TTC549 (cell line): ENCODE results near the gene STH.
"Not testable (repeated sequence)": the region's sequence is repeated elsewhere in the genome, so short reads cannot be mapped to it uniquely, and the experiment has no call there.

Source experiments
- FAIRE-seq: peaks from 2 replicates; lab custom pipeline; 2012; peaks lifted over from hg19 to GRCh38; lab: Jason Lieb, UNC

The STH gene, protein sequence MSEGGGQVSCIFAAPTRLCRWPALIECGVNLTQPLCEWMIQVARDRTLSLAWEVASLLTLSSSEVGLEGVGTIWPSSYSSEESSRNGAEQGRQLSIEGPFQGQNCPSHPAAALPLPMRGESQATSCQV

DNA sequence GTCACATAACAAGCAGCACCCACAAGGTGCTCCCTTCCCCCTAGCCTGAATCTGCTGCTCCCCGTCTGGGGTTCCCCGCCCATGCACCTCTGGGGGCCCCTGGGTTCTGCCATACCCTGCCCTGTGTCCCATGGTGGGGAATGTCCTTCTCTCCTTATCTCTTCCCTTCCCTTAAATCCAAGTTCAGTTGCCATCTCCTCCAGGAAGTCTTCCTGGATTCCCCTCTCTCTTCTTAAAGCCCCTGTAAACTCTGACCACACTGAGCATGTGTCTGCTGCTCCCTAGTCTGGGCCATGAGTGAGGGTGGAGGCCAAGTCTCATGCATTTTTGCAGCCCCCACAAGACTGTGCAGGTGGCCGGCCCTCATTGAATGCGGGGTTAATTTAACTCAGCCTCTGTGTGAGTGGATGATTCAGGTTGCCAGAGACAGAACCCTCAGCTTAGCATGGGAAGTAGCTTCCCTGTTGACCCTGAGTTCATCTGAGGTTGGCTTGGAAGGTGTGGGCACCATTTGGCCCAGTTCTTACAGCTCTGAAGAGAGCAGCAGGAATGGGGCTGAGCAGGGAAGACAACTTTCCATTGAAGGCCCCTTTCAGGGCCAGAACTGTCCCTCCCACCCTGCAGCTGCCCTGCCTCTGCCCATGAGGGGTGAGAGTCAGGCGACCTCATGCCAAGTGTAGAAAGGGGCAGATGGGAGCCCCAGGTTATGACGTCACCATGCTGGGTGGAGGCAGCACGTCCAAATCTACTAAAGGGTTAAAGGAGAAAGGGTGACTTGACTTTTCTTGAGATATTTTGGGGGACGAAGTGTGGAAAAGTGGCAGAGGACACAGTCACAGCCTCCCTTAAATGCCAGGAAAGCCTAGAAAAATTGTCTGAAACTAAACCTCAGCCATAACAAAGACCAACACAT is at the start of gene STH:
Gene STH, plus strand, starts transcription at position 264 of the 913 bp plus-strand sequence. Its CDS starts 30 bp downstream, at position 294.
- FAIRE-seq, result no peak

- no peak for FAIRE-seq
These were observed 49.2 kb upstream of the STH start for GRCh38 chr17:45949755-45950320.

DNA sequence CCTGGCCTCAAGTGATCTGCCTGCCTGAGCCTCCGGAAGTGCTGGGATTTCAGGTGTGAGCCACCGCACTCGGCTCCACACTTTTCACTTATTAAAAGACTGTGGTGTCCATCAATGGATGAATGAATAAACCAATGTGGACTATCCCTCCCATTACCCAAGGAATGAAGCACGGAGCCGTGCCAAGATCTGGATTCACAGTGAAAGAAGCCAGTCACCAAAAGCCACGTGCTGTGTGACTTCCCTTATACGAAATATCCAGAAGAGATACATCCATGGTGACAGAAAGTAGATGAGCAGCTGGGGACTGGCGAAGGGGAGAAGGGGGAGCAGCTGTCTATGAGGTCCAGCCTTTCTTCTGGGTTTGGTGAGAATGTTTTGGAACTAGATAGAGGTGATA is 48.2 kb upstream of the STH start:
- no peak for FAIRE-seq

- no peak for FAIRE-seq
These were observed 47.6 kb upstream of the STH start for GRCh38 chr17:45951403-45951802.

- no peak for FAIRE-seq
These were observed 47.1 kb upstream of the STH start for GRCh38 chr17:45951941-45952340.

- FAIRE-seq, result no peak
These were observed 46.2 kb upstream of the STH start for GRCh38 chr17:45952814-45953320.

DNA sequence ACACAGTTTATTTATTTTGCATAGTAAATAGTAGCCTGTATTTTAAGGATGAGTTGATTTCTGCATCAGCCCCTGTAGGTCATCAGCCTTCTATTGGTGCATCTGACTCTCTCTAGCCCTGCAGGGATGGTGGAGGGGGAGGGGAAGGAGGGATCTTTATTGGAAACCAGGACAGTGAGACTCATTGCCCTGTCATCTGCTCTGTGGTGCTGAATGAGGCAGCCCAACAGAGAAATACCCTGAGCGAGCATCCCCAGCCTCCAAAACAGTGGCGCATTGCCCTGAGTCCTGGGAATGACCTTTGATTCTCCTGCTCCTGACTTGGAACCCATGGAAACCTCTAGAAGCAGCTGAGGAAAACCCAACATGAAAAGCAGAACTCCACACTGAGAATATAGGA is 45.5 kb upstream of the STH start:
- FAIRE-seq, result no peak

GRCh38 chr17:45954914-45955313 is 44.1 kb upstream of the STH start:
- no peak for FAIRE-seq

- FAIRE-seq, result no peak
These were observed 43.7 kb upstream of the STH start for GRCh38 chr17:45955326-45955725.

- no peak for FAIRE-seq
These were observed 43.0 kb upstream of the STH start for GRCh38 chr17:45956090-45956489.

DNA sequence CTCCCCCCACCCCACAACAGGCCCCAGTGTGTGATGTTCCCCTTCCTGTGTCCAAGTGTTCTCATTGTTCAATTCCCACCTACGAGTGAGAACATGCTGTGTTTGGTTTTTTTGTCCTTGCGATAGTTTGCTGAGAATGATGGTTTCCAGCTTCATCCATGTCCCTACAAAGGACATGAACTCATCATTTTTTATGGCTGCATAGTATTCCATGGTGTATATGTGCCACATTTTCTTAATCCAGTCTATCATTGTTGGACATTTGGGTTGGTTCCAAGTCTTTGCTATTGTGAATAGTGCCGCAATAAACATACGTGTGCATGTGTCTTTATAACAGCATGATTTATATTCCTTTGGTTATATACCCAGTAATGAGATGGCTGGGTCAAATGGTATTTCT is 42.3 kb upstream of the STH start:
- not testable (repeated sequence) for FAIRE-seq

- FAIRE-seq, result no peak
These were observed 40.7 kb upstream of the STH start for GRCh38 chr17:45958307-45958706.

GRCh38 chr17:45958994-45959665 is 39.9 kb upstream of the STH start:
- no peak for FAIRE-seq

GRCh38 chr17:45960311-45960710 is 38.7 kb upstream of the STH start:
- no peak for FAIRE-seq

DNA sequence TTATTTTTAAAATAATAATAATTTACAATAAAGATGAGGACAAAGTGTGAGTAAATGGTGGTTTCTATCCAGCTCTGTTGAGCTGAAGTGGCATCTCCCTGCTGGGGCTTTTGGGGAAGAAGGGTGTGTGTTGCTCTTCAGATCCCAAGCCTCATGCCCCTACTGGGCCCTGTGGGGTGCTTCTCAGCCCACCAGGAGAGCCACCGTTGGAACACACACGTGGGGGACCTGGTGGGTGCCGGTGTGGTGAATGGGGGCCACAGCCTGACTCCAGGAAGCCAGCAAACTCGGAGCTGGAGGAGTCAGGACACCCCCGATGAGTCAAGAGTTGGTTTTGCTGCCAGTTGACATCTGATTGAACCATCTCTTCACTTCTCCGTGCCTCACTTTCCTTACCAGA is 37.8 kb upstream of the STH start:
- no peak for FAIRE-seq

DNA sequence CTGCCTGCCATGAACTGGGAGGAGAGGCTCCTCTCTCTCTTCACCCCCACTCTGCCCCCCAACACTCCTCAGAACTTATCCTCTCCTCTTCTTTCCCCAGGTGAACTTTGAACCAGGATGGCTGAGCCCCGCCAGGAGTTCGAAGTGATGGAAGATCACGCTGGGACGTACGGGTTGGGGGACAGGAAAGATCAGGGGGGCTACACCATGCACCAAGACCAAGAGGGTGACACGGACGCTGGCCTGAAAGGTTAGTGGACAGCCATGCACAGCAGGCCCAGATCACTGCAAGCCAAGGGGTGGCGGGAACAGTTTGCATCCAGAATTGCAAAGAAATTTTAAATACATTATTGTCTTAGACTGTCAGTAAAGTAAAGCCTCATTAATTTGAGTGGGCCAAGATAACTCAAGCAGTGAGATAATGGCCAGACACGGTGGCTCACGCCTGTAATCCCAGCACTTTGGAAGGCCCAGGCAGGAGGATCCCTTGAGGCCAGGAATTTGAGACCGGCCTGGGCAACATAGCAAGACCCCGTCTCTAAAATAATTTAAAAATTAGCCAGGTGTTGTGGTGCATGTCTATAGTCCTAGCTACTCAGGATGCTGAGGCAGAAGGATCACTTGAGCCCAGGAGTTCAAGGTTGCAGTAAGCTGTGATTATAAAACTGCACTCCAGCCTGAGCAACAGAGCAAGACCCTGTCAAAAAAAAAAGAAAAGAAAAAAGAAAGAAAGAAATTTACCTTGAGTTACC is 36.7 kb upstream of the STH start:
- no peak for FAIRE-seq

DNA sequence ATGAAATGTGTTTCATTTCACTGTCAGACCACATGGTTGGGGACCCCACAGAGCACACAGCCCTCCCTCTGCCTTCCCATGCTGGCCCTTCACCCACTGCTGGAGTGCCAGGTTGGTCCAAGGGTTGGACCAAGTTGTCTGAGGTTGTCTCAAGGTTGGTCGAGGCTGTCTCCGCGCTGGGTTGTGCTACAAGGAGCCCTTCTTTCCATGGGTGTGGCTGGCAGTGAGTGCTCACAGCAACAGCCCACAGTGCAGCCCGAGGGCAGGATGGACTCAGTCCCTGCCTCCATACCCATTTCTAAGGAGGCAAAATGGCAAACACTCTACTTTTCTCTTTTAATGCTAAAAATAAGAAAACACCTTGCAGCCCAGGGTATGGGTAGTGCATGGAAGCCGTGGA is 35.8 kb upstream of the STH start:
- no peak for FAIRE-seq

GRCh38 chr17:45963889-45964288 is 35.2 kb upstream of the STH start:
- FAIRE-seq, result no peak

GRCh38 chr17:45964634-45965033 is 34.4 kb upstream of the STH start:
- FAIRE-seq, result no peak

DNA sequence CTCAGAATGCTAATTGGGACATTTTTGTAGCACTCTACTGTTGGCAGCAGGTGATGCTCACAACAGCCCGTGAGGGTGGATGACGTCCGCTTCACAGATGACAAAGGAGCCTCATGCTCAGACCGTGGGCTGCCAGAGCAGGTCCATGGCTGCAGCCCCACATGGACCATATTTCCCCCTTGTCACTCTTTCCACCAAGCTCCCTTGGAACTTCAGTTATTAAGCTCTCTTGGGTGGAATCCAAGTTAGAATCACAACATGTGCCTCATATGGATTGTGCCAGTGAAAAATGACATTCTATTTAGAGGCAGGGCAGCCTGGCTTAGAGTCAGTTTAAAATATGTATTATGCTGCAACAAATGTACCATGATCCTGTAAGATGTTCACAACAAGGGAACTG is 33.2 kb upstream of the STH start:
- FAIRE-seq, result no peak

DNA sequence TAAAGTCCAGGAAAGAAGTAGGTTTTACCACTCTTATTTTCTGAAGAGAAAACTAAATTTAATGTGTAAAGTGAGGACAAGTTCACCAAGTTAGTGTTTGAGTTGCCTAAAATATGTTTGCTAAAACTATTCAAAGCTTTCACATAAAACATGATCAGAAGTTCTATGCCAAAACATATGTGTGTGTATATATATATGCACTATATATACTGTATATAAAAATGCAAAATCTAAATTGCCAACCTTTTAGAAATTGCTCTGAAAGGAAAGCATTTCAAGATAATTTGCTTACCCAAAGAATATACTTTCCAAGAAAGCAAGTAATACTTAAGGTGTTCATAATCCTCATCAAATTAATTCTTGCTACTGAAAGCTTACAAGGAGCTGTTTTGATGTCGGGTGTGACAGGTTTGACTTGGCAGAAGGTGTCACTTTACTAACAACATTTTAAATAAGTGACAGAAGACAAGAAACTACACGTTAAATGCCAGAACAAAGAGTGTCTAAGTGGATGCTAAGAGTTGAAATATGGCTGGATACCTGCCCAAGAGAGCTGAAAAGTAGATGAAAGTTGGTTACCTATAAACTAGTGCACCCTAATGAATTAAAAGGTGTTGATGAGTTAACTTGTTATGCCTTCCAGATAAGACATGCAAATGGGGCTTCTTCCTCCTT is 32.3 kb upstream of the STH start:
- no peak for FAIRE-seq

- no peak for FAIRE-seq
These were observed 31.7 kb upstream of the STH start for GRCh38 chr17:45967378-45967777.
